Kidney capillary endothelial cell (primary cell): ENCODE data around the gene SLC25A27.

Source experiments
- DNase-seq: peaks from one replicate; pipeline ENCODE4 v3.0.0-alpha.2; 2018; ENCODE audit warnings: low spot score

SLC25A27 gene

GRCh38 chr6:46651006-46651405 lies 1.8 kb upstream of the SLC25A27 start:
- no peak for DNase-seq

- DNase-seq, result no peak
Observed at GRCh38 chr6:46651816-46652215, 959 bp upstream of the SLC25A27 start.

- no peak for DNase-seq
Observed at GRCh38 chr6:46652232-46652602, 558 bp upstream of the SLC25A27 start.

GRCh38 chr6:46653439-46654195 lies 842 bp downstream of the SLC25A27 start:
- no peak for DNase-seq

- no peak for DNase-seq
Observed at GRCh38 chr6:46655803-46656202, 3.0 kb downstream of the SLC25A27 start.

- no peak for DNase-seq
Observed at GRCh38 chr6:46657642-46658041, 4.9 kb downstream of the SLC25A27 start.

GRCh38 chr6:46661483-46661882 lies 8.7 kb downstream of the SLC25A27 start:
- no peak for DNase-seq

- no peak for DNase-seq
Observed at GRCh38 chr6:46667377-46667776, 14.6 kb downstream of the SLC25A27 start.

GRCh38 chr6:46674410-46674809 lies 21.6 kb downstream of the SLC25A27 start:
- DNase-seq, result no peak

- DNase-seq, result no peak
Observed at GRCh38 chr6:46676604-46677313, 24.0 kb downstream of the SLC25A27 start.

GRCh38 chr6:46677314-46677654 lies 24.5 kb downstream of the SLC25A27 start:
- no peak for DNase-seq

- no peak for DNase-seq
Observed at GRCh38 chr6:46684771-46685170, 32.0 kb downstream of the SLC25A27 start.

GRCh38 chr6:46687619-46688097 lies 34.9 kb downstream of the SLC25A27 start, which contains the start of gene TDRD6:
TSS of gene TDRD6 (plus strand) at chr6:46687885. CDS start at chr6:46688129, 244 bp downstream.
- DNase-seq, result no peak

- DNase-seq, result no peak
Observed at GRCh38 chr6:46688117-46688965, 35.6 kb downstream of the SLC25A27 start.

- no peak for DNase-seq
Observed at GRCh38 chr6:46688966-46689335, 36.2 kb downstream of the SLC25A27 start.

- no peak for DNase-seq
Observed at GRCh38 chr6:46689657-46690056, 36.9 kb downstream of the SLC25A27 start.

- DNase-seq, result no peak
Observed at GRCh38 chr6:46690141-46690755, 37.5 kb downstream of the SLC25A27 start.

GRCh38 chr6:46690911-46691451 lies 38.2 kb downstream of the SLC25A27 start:
- DNase-seq, result no peak

GRCh38 chr6:46699970-46700369 lies 47.2 kb downstream of the SLC25A27 start:
- no peak for DNase-seq

GRCh38 chr6:46704562-46704961 lies 51.8 kb downstream of the SLC25A27 start:
- peak; percentile 61 for DNase-seq

- DNase-seq, result no peak
Observed at GRCh38 chr6:46706464-46706863, 53.7 kb downstream of the SLC25A27 start.

GRCh38 chr6:46711491-46711890 lies 58.7 kb downstream of the SLC25A27 start:
- no peak for DNase-seq
